Trophoblast cell (in vitro differentiated cells and primary cell): ENCODE data around the gene BCL11A.

Experiments
- DNase-seq, 2 donors: peaks; one replicate each; pipeline ENCODE4 v3.0.0-alpha.2; 2016
- H2AFZ ChIP-seq: 2 replicates; pipeline ENCODE4 v1.6.1; 2013; ENCODE audit warnings: low read length, moderate library complexity, mild to moderate bottlenecking; ENCODE audit not compliant: insufficient read depth, poor library complexity
- H2AK5ac ChIP-seq: 2 replicates; pipeline ENCODE4 v1.6.1; 2013; ENCODE audit warnings: mild to moderate bottlenecking, low read length
- H2BK120ac ChIP-seq: 2 replicates; pipeline ENCODE4 v1.6.1; 2013; ENCODE audit warnings: low read length, mild to moderate bottlenecking, moderate library complexity; ENCODE audit not compliant: insufficient read depth, poor library complexity
- H2BK12ac ChIP-seq: 2 replicates; pipeline ENCODE4 v1.6.1; 2013; ENCODE audit warnings: mild to moderate bottlenecking, low read length, moderate library complexity
- H2BK5ac ChIP-seq: 2 replicates; pipeline ENCODE4 v1.6.1; 2013; ENCODE audit warnings: low read length, low read depth, moderate library complexity, mild to moderate bottlenecking; ENCODE audit not compliant: poor library complexity
- H3K14ac ChIP-seq: 2 replicates; pipeline ENCODE4 v1.6.1; 2013; ENCODE audit warnings: mild to moderate bottlenecking, low read length
- H3K18ac ChIP-seq: 2 replicates; pipeline ENCODE4 v1.6.1; 2013; ENCODE audit warnings: mild to moderate bottlenecking, low read length
- H3K23ac ChIP-seq: 2 replicates; pipeline ENCODE4 v1.6.1; 2013; ENCODE audit warnings: low read length
- H3K27ac ChIP-seq: 2 replicates; pipeline ENCODE4 v1.5.1; 2013; ENCODE audit warnings: low read depth, mild to moderate bottlenecking, inconsistent platforms, low read length, moderate library complexity
- H3K27me3 ChIP-seq: 2 replicates; pipeline ENCODE4 v1.6.1; 2013; ENCODE audit warnings: inconsistent platforms, mild to moderate bottlenecking, low read length, moderate library complexity; ENCODE audit not compliant: insufficient read depth
- H3K36me3 ChIP-seq, 2 experiments: 1 replicate in 1 of 2; 2 replicates in 1 of 2; pipeline ENCODE4 v1.6.1; 2013; ENCODE audit warnings: low read length in 2 of 2, mild to moderate bottlenecking in 2 of 2, moderate library complexity in 1 of 2; ENCODE audit not compliant: insufficient read depth in 2 of 2, control insufficient read depth in 1 of 2
- H3K4ac ChIP-seq: 2 replicates; pipeline ENCODE4 v1.6.1; 2013; ENCODE audit warnings: low read depth, mild to moderate bottlenecking, low read length, moderate library complexity
- H3K4me1 ChIP-seq, 2 experiments: 1 replicate in 1 of 2; 2 replicates in 1 of 2; pipeline ENCODE4 v1.6.1; 2013; ENCODE audit warnings: low read length in 2 of 2, mild to moderate bottlenecking in 2 of 2, moderate library complexity in 1 of 2; ENCODE audit not compliant: insufficient read depth in 2 of 2, control insufficient read depth in 1 of 2
- H3K4me2 ChIP-seq: 2 replicates; pipeline ENCODE4 v1.6.1; 2013; ENCODE audit warnings: inconsistent platforms, mild to moderate bottlenecking, low read length, moderate library complexity
- H3K4me3 ChIP-seq: 2 replicates; pipeline ENCODE4 v1.5.1; 2013; ENCODE audit warnings: mild to moderate bottlenecking, low read depth, low read length, inconsistent platforms
- H3K79me1 ChIP-seq: one replicate; pipeline ENCODE4 v1.6.1; 2013; ENCODE audit warnings: low read length
- H3K79me2 ChIP-seq: 2 replicates; pipeline ENCODE4 v1.6.1; 2013; ENCODE audit warnings: low read length, mild to moderate bottlenecking; ENCODE audit not compliant: control insufficient read depth, insufficient read depth, poor library complexity
- H3K9ac ChIP-seq: 2 replicates; pipeline ENCODE4 v1.6.1; 2013; ENCODE audit warnings: mild to moderate bottlenecking, low read length
- H3K9me3 ChIP-seq: 2 replicates; pipeline ENCODE4 v1.6.1; 2013; ENCODE audit warnings: low read depth, mild to moderate bottlenecking, control low read depth, inconsistent platforms, low read length; ENCODE audit not compliant: insufficient read depth
- H4K12ac ChIP-seq: 2 replicates; pipeline ENCODE4 v1.6.1; 2013; ENCODE audit warnings: low read depth, mild to moderate bottlenecking, low read length, moderate library complexity
- H4K8ac ChIP-seq: 2 replicates; pipeline ENCODE4 v1.6.1; 2013; ENCODE audit warnings: low read depth, mild to moderate bottlenecking, low read length, moderate library complexity
- H4K91ac ChIP-seq: one replicate; pipeline ENCODE4 v1.6.1; 2013; ENCODE audit warnings: low read depth, mild to moderate bottlenecking, low read length, moderate library complexity
- WGBS: extraction: QIAGEN DNeasy Blood & Tissue Kit; methylation state at CpG from one replicate; pipeline ENCODE4 v1.1.7; 2013; ENCODE audit warnings: missing lambda C conversion rate; ENCODE audit not compliant: insufficient read length, insufficient coverage; ENCODE audit errors: extremely low coverage; 5-methylcytosine and 5-hydroxymethylcytosine counted together

The BCL11A gene

GRCh38 chr2:60439219-60439974 lies 114.1 kb downstream of the BCL11A start:
- no peak overlapping the region for H2AFZ ChIP-seq
- H3K4me2 ChIP-seq, result no peak overlapping the region
- H4K8ac ChIP-seq, result no peak overlapping the region
- H3K27ac ChIP-seq, result no peak overlapping the region
- H3K9me3 ChIP-seq, result no peaks in the 10 kb centered on the region
- no CpG with 5 or more reads among the region's 20 CpGs for WGBS
- no peaks in the 10 kb centered on the region for H3K36me3 ChIP-seq
- H4K91ac ChIP-seq, result no peak overlapping the region
- DNase-seq, result peak in 1 of 2 donors; percentile 50
- no peaks in the 10 kb centered on the region for H3K27me3 ChIP-seq
- H3K9ac ChIP-seq, result no peak overlapping the region
- no peak overlapping the region for H3K4ac ChIP-seq
- no peak overlapping the region for H2BK120ac ChIP-seq
- H2AK5ac ChIP-seq, result no peak overlapping the region
- H3K23ac ChIP-seq, result no peak overlapping the region
- no peaks in the 10 kb centered on the region for H3K79me1 ChIP-seq
- H2BK5ac ChIP-seq, result no peak overlapping the region
- no peak overlapping the region for H3K14ac ChIP-seq
- H2BK12ac ChIP-seq, result peak overlapping the region; percentile 12
- no peaks in the 10 kb centered on the region for H3K79me2 ChIP-seq
- H3K4me3 ChIP-seq, result no peak overlapping the region
- H3K4me1 ChIP-seq, result peaks cover 3 to 6% of the 10 kb centered on the region in 2 experiments
- no peak overlapping the region for H3K18ac ChIP-seq
- no peak overlapping the region for H4K12ac ChIP-seq

- Histone ChIP-seq H2AFZ (no peak overlapping the region), H3K27ac (no peak overlapping the region), H3K23ac (no peak overlapping the region), H4K12ac (no peak overlapping the region), H3K14ac (no peak overlapping the region), H3K4me2 (no peak overlapping the region), H3K9me3 (no peaks in the 10 kb centered on the region), H2BK5ac (no peak overlapping the region), H3K4me1 (peaks cover 7 to 9% of the 10 kb centered on the region in 2 experiments), H2BK120ac (no peak overlapping the region), H3K18ac (no peak overlapping the region), H3K27me3 (no peaks in the 10 kb centered on the region), H3K79me2 (no peaks in the 10 kb centered on the region), H3K4ac (no peak overlapping the region), H4K91ac (no peak overlapping the region), H2BK12ac (no peak overlapping the region), H2AK5ac (no peak overlapping the region), H3K36me3 (no peaks in the 10 kb centered on the region), H4K8ac (no peak overlapping the region), H3K79me1 (peaks cover 4% of the 10 kb centered on the region), H3K9ac (no peak overlapping the region), H3K4me3 (no peak overlapping the region)
- no peak for DNase-seq
- WGBS, result no CpG with 5 or more reads among the region's 6 CpGs
These were observed 114.8 kb downstream of the BCL11A start for GRCh38 chr2:60438653-60439052.

- H3K9me3 ChIP-seq, result no peaks in the 10 kb centered on the region
- H3K4me3 ChIP-seq, result no peak overlapping the region
- H3K27me3 ChIP-seq, result no peaks in the 10 kb centered on the region
- H4K8ac ChIP-seq, result no peak overlapping the region
- WGBS, result no CpG with 5 or more reads among the region's 4 CpGs
- DNase-seq, result no peak
- H4K91ac ChIP-seq, result no peak overlapping the region
- H3K18ac ChIP-seq, result no peak overlapping the region
- H2AFZ ChIP-seq, result no peak overlapping the region
- no peak overlapping the region for H2AK5ac ChIP-seq
- H3K23ac ChIP-seq, result no peak overlapping the region
- no peak overlapping the region for H3K4me2 ChIP-seq
- peaks cover 9 to 12% of the 10 kb centered on the region in 2 experiments for H3K4me1 ChIP-seq
- H4K12ac ChIP-seq, result no peak overlapping the region
- H3K9ac ChIP-seq, result no peak overlapping the region
- H2BK5ac ChIP-seq, result no peak overlapping the region
- no peaks in the 10 kb centered on the region for H3K79me2 ChIP-seq
- H3K79me1 ChIP-seq, result peaks cover 5% of the 10 kb centered on the region
- no peak overlapping the region for H2BK120ac ChIP-seq
- H3K27ac ChIP-seq, result no peak overlapping the region
- H3K4ac ChIP-seq, result no peak overlapping the region
- H3K36me3 ChIP-seq, result no peaks in the 10 kb centered on the region
- H2BK12ac ChIP-seq, result no peak overlapping the region
- no peak overlapping the region for H3K14ac ChIP-seq
These were observed 115.3 kb downstream of the BCL11A start for GRCh38 chr2:60438131-60438530.

- H2AK5ac ChIP-seq, result no peak overlapping the region
- no peak overlapping the region for H3K9ac ChIP-seq
- peaks cover 2% of the 10 kb centered on the region for H3K79me2 ChIP-seq
- H3K4ac ChIP-seq, result no peak overlapping the region
- no peaks in the 10 kb centered on the region for H3K9me3 ChIP-seq
- H3K4me1 ChIP-seq, result peaks cover 18 to 21% of the 10 kb centered on the region in 2 experiments
- H2BK5ac ChIP-seq, result no peak overlapping the region
- H2AFZ ChIP-seq, result no peak overlapping the region
- no peak overlapping the region for H4K91ac ChIP-seq
- no peak overlapping the region for H3K27ac ChIP-seq
- no peak overlapping the region for H3K4me3 ChIP-seq
- H3K79me1 ChIP-seq, result peaks cover 14% of the 10 kb centered on the region
- no CpG with 5 or more reads among the region's 7 CpGs for WGBS
- H3K36me3 ChIP-seq, result no peaks in the 10 kb centered on the region
- peak in 1 of 2 donors; percentile 25 for DNase-seq
- no peak overlapping the region for H2BK120ac ChIP-seq
- no peaks in the 10 kb centered on the region for H3K27me3 ChIP-seq
- H3K18ac ChIP-seq, result no peak overlapping the region
- no peak overlapping the region for H4K12ac ChIP-seq
- no peak overlapping the region for H4K8ac ChIP-seq
- no peak overlapping the region for H3K23ac ChIP-seq
- H3K4me2 ChIP-seq, result no peak overlapping the region
- H2BK12ac ChIP-seq, result no peak overlapping the region
- H3K14ac ChIP-seq, result no peak overlapping the region
These were observed 116.3 kb downstream of the BCL11A start for GRCh38 chr2:60437080-60437696.
